HG02973 (cell line): ENCODE data around the gene ADORA3.

ENCODE experiments used
- ATAC-seq: cut with Tn5 transposase; IDR thresholded peaks from one replicate; pipeline ENCODE4 v1.9.1; 2021; ENCODE audit warnings: moderate library complexity; ENCODE audit not compliant: unreplicated experiment

The ADORA3 gene

GRCh38 chr1:111476214-111476613 is 27.2 kb downstream of the ADORA3 start:
- no peak for ATAC-seq

- no peak for ATAC-seq
Measured at GRCh38 chr1:111475701-111476100, 27.7 kb downstream of the ADORA3 start.

GRCh38 chr1:111474521-111474920 is 28.9 kb downstream of the ADORA3 start:
- ATAC-seq: no peak

GRCh38 chr1:111474106-111474505 is 29.3 kb downstream of the ADORA3 start:
- no peak for ATAC-seq

- no peak for ATAC-seq
Measured at GRCh38 chr1:111471538-111471937, 31.9 kb downstream of the ADORA3 start.

- no peak for ATAC-seq
Measured at GRCh38 chr1:111471012-111471411, 32.4 kb downstream of the ADORA3 start.

GRCh38 chr1:111470596-111470995 is 32.8 kb downstream of the ADORA3 start:
- ATAC-seq: no peak

GRCh38 chr1:111469539-111469938 is 33.9 kb downstream of the ADORA3 start:
- ATAC-seq: no peak

- ATAC-seq: no peak
Measured at GRCh38 chr1:111468717-111469100, 34.7 kb downstream of the ADORA3 start.

GRCh38 chr1:111467865-111468716 is 35.3 kb downstream of the ADORA3 start:
- no peak for ATAC-seq

- ATAC-seq: no peak
Measured at GRCh38 chr1:111466480-111466879, 37.0 kb downstream of the ADORA3 start.

GRCh38 chr1:111465754-111466153 is 37.7 kb downstream of the ADORA3 start:
- no peak for ATAC-seq

GRCh38 chr1:111463029-111463683 is 40.3 kb downstream of the ADORA3 start:
- no peak for ATAC-seq

GRCh38 chr1:111462370-111463028 is 40.9 kb downstream of the ADORA3 start:
- no peak for ATAC-seq

GRCh38 chr1:111461765-111462164 is 41.7 kb downstream of the ADORA3 start:
- ATAC-seq: no peak

GRCh38 chr1:111455642-111456031 is 47.8 kb downstream of the ADORA3 start:
- no peak for ATAC-seq

GRCh38 chr1:111454859-111455641 is 48.4 kb downstream of the ADORA3 start:
- ATAC-seq: no peak

- ATAC-seq: no peak
Measured at GRCh38 chr1:111453706-111454105, 49.7 kb downstream of the ADORA3 start.

GRCh38 chr1:111452581-111452980 is 50.9 kb downstream of the ADORA3 start:
- ATAC-seq: no peak

- no peak for ATAC-seq
Measured at GRCh38 chr1:111450185-111450584, 53.2 kb downstream of the ADORA3 start.

GRCh38 chr1:111449703-111450017 is 53.8 kb downstream of the ADORA3 start:
- no peak for ATAC-seq
